Esophagus squamous epithelium (tissue), 4 donors: ENCODE data around the gene DYDC2.

Source experiments
- CTCF ChIP-seq, 6 experiments: fragments of 450-650 bp in 4 of 6; fragments of 200-600 bp in 2 of 6; sonication (generic) in 2 of 6; IDR thresholded peaks; one replicate each; pipeline ENCODE4 v1.5.1; 2016 to 2019; ENCODE audit warnings: antibody characterized with exemption in 6 of 6, mild to moderate bottlenecking in 4 of 6, moderate library complexity in 4 of 6
- POLR2A ChIP-seq, 4 donors: fragments of 450-650 bp; IDR thresholded peaks; one replicate each; pipeline ENCODE4 v1.6.1; 2017; ENCODE audit warnings: antibody characterized with exemption in 4 of 4, mild to moderate bottlenecking in 4 of 4, moderate library complexity in 3 of 4

- TF ChIP-seq CTCF (IDR thresholded peaks at IDR 0.05) (no peak), POLR2A (IDR thresholded peaks at IDR 0.05) (no peak)
Measured at GRCh38 chr10:80406204-80406603, 49.6 kb downstream of the DYDC2 start.
